Neuronal stem cell (in vitro differentiated cells): Measurements from ENCODE around the gene CPNE7.

Source experiments
- DNase-seq: peaks from one replicate; pipeline ENCODE4 v3.0.0-alpha.2; 2013; ENCODE audit warnings: low spot score
- H2AFZ ChIP-seq: one replicate; pipeline ENCODE4 v1.6.1; 2013; ENCODE audit warnings: mild to moderate bottlenecking, low read length, inconsistent platforms
- H2AK5ac ChIP-seq: 2 replicates; pipeline ENCODE4 v1.6.1; 2013; ENCODE audit warnings: low read depth, mild to moderate bottlenecking, inconsistent platforms, low read length, moderate library complexity, mixed read lengths
- H2BK120ac ChIP-seq: 2 replicates; pipeline ENCODE4 v1.6.1; 2013; ENCODE audit warnings: low read depth, mild to moderate bottlenecking, inconsistent platforms, low read length, moderate library complexity, mixed read lengths
- H2BK12ac ChIP-seq: one replicate; pipeline ENCODE4 v1.6.1; 2013; ENCODE audit warnings: low read length, inconsistent platforms
- H2BK15ac ChIP-seq: 2 replicates; pipeline ENCODE4 v1.6.1; 2013; ENCODE audit warnings: mild to moderate bottlenecking, low read length, inconsistent platforms, mixed read lengths
- H2BK5ac ChIP-seq: one replicate; pipeline ENCODE4 v1.6.1; 2013; ENCODE audit warnings: inconsistent platforms, mild to moderate bottlenecking, low read length, moderate library complexity
- H3K14ac ChIP-seq: one replicate; pipeline ENCODE4 v1.6.1; 2013; ENCODE audit warnings: low read length, inconsistent platforms
- H3K18ac ChIP-seq: 2 replicates; pipeline ENCODE4 v1.6.1; 2013; ENCODE audit warnings: low read length, inconsistent platforms
- H3K23ac ChIP-seq: 2 replicates; pipeline ENCODE4 v1.6.1; 2013; ENCODE audit warnings: low read depth, mild to moderate bottlenecking, mixed read lengths, low read length, inconsistent platforms; ENCODE audit not compliant: poor library complexity
- H3K27ac ChIP-seq: replicated peaks from 3 replicates; pipeline ENCODE4 v1.5.1; 2013; ENCODE audit warnings: low read length, inconsistent platforms
- H3K27me3 ChIP-seq, 3 experiments: 2 replicates each; pipeline ENCODE4 v1.6.1; 2013; ENCODE audit warnings: low read length in 3 of 3, mild to moderate bottlenecking in 2 of 3, inconsistent platforms in 1 of 3, low read depth in 1 of 3, mixed read lengths in 1 of 3, moderate library complexity in 1 of 3; ENCODE audit not compliant: control insufficient read depth in 3 of 3, insufficient read depth in 3 of 3
- H3K36me3 ChIP-seq, 2 donors: replicated peaks in 1 of 2; 2 replicates each; pipeline ENCODE4 v1.6.1; 2013; ENCODE audit warnings: low read length in 2 of 2; ENCODE audit not compliant: control insufficient read depth in 2 of 2, insufficient read depth in 2 of 2
- H3K4ac ChIP-seq: 2 replicates; pipeline ENCODE4 v1.6.1; 2013; ENCODE audit warnings: inconsistent platforms, mild to moderate bottlenecking, low read length, moderate library complexity
- H3K4me1 ChIP-seq, 2 donors: 1 replicate in 1 of 2; 2 replicates in 1 of 2; pipeline ENCODE4 v1.6.1; 2013; ENCODE audit warnings: low read length in 2 of 2, low read depth in 1 of 2; ENCODE audit not compliant: control insufficient read depth in 2 of 2, insufficient read depth in 1 of 2
- H3K4me2 ChIP-seq: one replicate; pipeline ENCODE4 v1.6.1; 2013; ENCODE audit warnings: mild to moderate bottlenecking, low read length, inconsistent platforms; ENCODE audit not compliant: insufficient read depth, poor library complexity, severe bottlenecking
- H3K4me3 ChIP-seq, 2 donors: 2 replicates each; pipeline ENCODE4 v1.5.1; 2013; ENCODE audit warnings: low read length in 2 of 2, mild to moderate bottlenecking in 2 of 2, inconsistent platforms in 1 of 2, moderate library complexity in 1 of 2
- H3K79me1 ChIP-seq: one replicate; pipeline ENCODE4 v1.6.1; 2013; ENCODE audit warnings: low read depth, mild to moderate bottlenecking, inconsistent platforms, low read length, moderate library complexity
- H3K9ac ChIP-seq: one replicate; pipeline ENCODE4 v1.6.1; 2013; ENCODE audit warnings: mild to moderate bottlenecking, low read depth, low read length, inconsistent platforms; ENCODE audit not compliant: poor library complexity
- H3K9me3 ChIP-seq, 2 donors: replicated peaks in 1 of 2; 2 replicates each; pipeline versions ENCODE3 to v1.6.1; 2013; ENCODE audit warnings: low read length in 2 of 2, mild to moderate bottlenecking in 2 of 2, inconsistent platforms in 1 of 2, low read depth in 1 of 2, mixed read lengths in 1 of 2, moderate library complexity in 1 of 2; ENCODE audit not compliant: control insufficient read depth in 2 of 2, insufficient read depth in 1 of 2
- H4K8ac ChIP-seq: one replicate; pipeline ENCODE4 v1.6.1; 2013; ENCODE audit warnings: low read depth, mild to moderate bottlenecking, inconsistent platforms, low read length, moderate library complexity
- H4K91ac ChIP-seq: one replicate; pipeline ENCODE4 v1.6.1; 2013; ENCODE audit warnings: low read length, low read depth, mild to moderate bottlenecking, inconsistent platforms; ENCODE audit not compliant: poor library complexity
- WGBS, 2 donors: extraction: QIAGEN DNeasy Blood & Tissue Kit; methylation state at CpG; one replicate each; pipeline ENCODE4 v1.1.7; 2013; ENCODE audit warnings: missing lambda C conversion rate in 2 of 2, mixed read lengths in 1 of 2; ENCODE audit not compliant: insufficient read length in 2 of 2, insufficient replicate concordance in 1 of 2; ENCODE audit errors: extremely low coverage in 2 of 2; 5-methylcytosine and 5-hydroxymethylcytosine counted together

The CPNE7 gene

GRCh38 chr16:89616623-89617022, 41.1 kb downstream of the CPNE7 start:
- Histone ChIP-seq H3K9me3 (no peaks in the 10 kb centered on the region), H3K18ac (no peak overlapping the region), H3K79me1 (no peaks in the 10 kb centered on the region), H3K27me3 (no peaks in the 10 kb centered on the region), H2BK120ac (no peak overlapping the region), H3K4ac (no peak overlapping the region), H2BK12ac (peak overlapping the region; percentile 65), H3K9ac (no peak overlapping the region), H3K14ac (peak overlapping the region; percentile 75), H3K36me3 (no peaks in the 10 kb centered on the region), H2BK5ac (no peak overlapping the region), H2AK5ac (peak overlapping the region; percentile 0), H3K4me1 (peaks cover 9 to 17% of the 10 kb centered on the region in 2 donors), H3K23ac (peak overlapping the region; percentile 51), H3K4me2 (no peak overlapping the region), H3K27ac (no peak overlapping the region), H4K91ac (no peak overlapping the region), H4K8ac (no peak overlapping the region), H2BK15ac (no peak overlapping the region), H3K4me3 (no peak overlapping the region), H2AFZ (peak overlapping the region; percentile 59)
- no CpG with 5 or more reads among the region's 20 CpGs for WGBS, 2 donors
- DNase-seq, result no peak

DNA sequence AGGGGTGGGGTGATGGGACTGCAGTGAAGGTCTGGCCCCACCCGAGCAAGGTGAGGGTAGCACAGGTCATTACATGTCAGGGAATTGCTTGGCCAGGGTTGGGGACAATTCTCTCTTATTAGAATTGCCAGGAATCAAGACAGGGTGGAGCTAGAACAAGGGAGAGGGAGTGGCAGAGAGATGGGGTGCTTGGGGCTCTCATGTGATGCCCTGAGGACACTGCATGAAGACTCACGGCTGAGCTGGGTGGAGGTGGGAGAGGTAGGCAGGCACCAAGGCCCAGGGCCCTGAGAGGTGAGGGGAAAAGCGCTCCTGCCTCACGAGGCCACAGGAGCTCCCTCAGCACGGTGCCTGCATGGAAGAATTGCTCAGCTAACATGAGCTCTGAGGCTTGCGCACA, 41.5 kb downstream of the CPNE7 start:
- Histone ChIP-seq H2AFZ (no peak overlapping the region), H2BK12ac (peak overlapping the region; percentile 65), H2BK120ac (no peak overlapping the region), H3K27ac (no peak overlapping the region), H3K4me3 (no peak overlapping the region), H4K91ac (no peak overlapping the region), H2BK15ac (no peak overlapping the region), H3K9ac (no peak overlapping the region), H3K4ac (no peak overlapping the region), H3K4me2 (no peak overlapping the region), H2BK5ac (no peak overlapping the region), H3K27me3 (no peaks in the 10 kb centered on the region), H3K23ac (peak overlapping the region; percentile 51), H2AK5ac (peak overlapping the region; percentile 0), H3K14ac (peak overlapping the region; percentile 75), H3K9me3 (no peaks in the 10 kb centered on the region), H3K79me1 (no peaks in the 10 kb centered on the region), H4K8ac (no peak overlapping the region), H3K36me3 (no peaks in the 10 kb centered on the region), H3K18ac (no peak overlapping the region), H3K4me1 (peaks cover 13 to 22% of the 10 kb centered on the region in 2 donors)
- DNase-seq, result no peak
- WGBS, 2 donors, result no CpG with 5 or more reads among the region's 6 CpGs

DNA sequence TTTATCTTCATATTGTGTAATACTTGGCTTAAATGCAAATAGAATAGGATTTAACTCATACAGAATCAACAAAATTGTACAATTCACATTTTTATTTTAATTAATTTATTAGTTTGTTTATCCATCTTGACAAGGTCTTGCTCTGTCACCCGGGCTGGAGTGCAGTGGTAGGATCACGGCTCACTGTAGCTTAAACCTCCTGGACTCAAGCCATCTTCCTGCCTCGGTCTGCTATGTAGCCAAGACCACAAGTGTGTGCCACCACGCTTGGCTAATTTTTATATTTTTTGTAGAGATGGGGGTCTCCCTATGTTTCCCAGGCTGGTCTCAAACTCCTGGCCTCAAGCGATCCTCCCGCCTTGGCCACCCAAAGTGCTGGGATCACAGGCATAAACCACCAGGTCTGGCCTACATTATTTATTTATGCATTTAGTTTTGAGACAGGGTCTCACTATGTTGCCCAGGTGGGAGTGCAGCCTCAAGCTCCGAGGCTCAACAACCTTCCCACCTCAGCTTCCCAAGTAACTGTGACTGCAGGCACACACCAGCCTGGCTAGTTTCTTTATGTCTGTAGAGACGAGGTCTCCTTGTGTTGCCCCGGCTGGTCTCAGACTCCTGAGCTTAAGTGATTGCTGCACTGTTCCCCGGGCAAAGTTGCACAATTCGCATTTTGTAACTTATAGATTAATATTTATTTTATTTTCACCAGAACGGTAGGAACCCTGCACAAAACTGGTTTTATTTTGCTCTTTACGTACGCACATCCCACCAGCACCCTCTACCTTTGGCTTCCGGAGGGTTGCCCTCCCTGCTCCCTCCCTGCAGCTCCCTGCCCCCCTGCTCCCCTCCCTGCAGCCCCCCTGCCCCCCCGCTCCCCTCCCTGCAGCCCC, 42.8 kb downstream of the CPNE7 start:
- no peak overlapping the region for H3K14ac ChIP-seq
- no peak overlapping the region for H3K4me3 ChIP-seq
- H2BK5ac ChIP-seq, result no peak overlapping the region
- H4K8ac ChIP-seq, result no peak overlapping the region
- no peaks in the 10 kb centered on the region for H3K79me1 ChIP-seq
- no peaks in the 10 kb centered on the region for H3K9me3 ChIP-seq
- WGBS, 2 donors, result no CpG with 5 or more reads among the region's 16 CpGs
- no peak overlapping the region for H4K91ac ChIP-seq
- no peak for DNase-seq
- peaks cover 13 to 17% of the 10 kb centered on the region in 2 donors for H3K4me1 ChIP-seq
- no peak overlapping the region for H2AFZ ChIP-seq
- H3K4me2 ChIP-seq, result no peak overlapping the region
- H3K27me3 ChIP-seq, result no peaks in the 10 kb centered on the region
- no peak overlapping the region for H2AK5ac ChIP-seq
- no peak overlapping the region for H3K27ac ChIP-seq
- no peak overlapping the region for H2BK12ac ChIP-seq
- H3K9ac ChIP-seq, result no peak overlapping the region
- no peak overlapping the region for H3K23ac ChIP-seq
- H2BK120ac ChIP-seq, result no peak overlapping the region
- no peaks in the 10 kb centered on the region for H3K36me3 ChIP-seq
- no peak overlapping the region for H3K18ac ChIP-seq
- H3K4ac ChIP-seq, result no peak overlapping the region
- no peak overlapping the region for H2BK15ac ChIP-seq

DNA sequence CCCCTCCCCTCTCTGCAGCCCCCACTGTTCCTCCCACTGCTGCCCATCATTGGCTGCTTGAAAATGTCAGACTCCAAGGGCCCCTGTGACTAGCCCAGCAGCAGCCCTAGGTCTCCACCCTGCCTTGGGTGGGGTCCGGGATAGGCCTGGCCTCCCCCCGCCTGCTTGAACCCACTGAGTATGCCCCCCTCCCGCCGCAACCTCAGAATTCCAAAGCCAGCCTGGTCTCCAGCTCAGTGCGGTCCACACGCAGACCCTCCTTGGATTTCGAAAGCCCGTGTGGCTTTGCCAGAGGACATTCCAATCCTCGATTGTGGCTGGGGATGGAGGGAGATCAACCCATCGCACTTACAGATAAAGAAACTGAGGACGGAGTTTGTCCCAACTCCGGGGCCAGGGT, 44.3 kb downstream of the CPNE7 start:
- Histone ChIP-seq H2BK12ac (no peak overlapping the region), H4K91ac (no peak overlapping the region), H3K4ac (no peak overlapping the region), H3K4me2 (no peak overlapping the region), H3K4me3 (no peak overlapping the region), H3K36me3 (no peaks in the 10 kb centered on the region), H3K23ac (no peak overlapping the region), H2BK5ac (no peak overlapping the region), H2AFZ (peak overlapping the region; percentile 72), H3K27ac (no peak overlapping the region), H2AK5ac (peak overlapping the region; percentile 92), H3K18ac (peak overlapping the region; percentile 85), H3K9ac (no peak overlapping the region), H4K8ac (no peak overlapping the region), H3K9me3 (no peaks in the 10 kb centered on the region), H2BK15ac (no peak overlapping the region), H2BK120ac (no peak overlapping the region), H3K79me1 (no peaks in the 10 kb centered on the region), H3K27me3 (no peaks in the 10 kb centered on the region), H3K14ac (no peak overlapping the region), H3K4me1 (peaks cover 22 to 23% of the 10 kb centered on the region in 2 donors)
- no peak for DNase-seq
- WGBS, 2 donors, result no CpG with 5 or more reads among the region's 12 CpGs
